ENCODE data around the gene PDE6B.
"Not testable (repeated sequence)": the region's sequence is repeated elsewhere in the genome, so short reads cannot be mapped to it uniquely, and the experiment has no call there.

The PDE6B gene

GRCh38 chr4:658681-659667 lies 33.6 kb downstream of the PDE6B start:
- no peak for DNase-seq

GRCh38 chr4:659851-660250 lies 34.5 kb downstream of the PDE6B start:
- DNase-seq, result no peak

- DNase-seq, result no peak
These were observed 35.0 kb downstream of the PDE6B start for GRCh38 chr4:660401-660800.

- DNase-seq, result no peak
These were observed 35.9 kb downstream of the PDE6B start for GRCh38 chr4:661231-661630.

- DNase-seq, result no peak
These were observed 36.7 kb downstream of the PDE6B start for GRCh38 chr4:661881-662761.

- no peak for DNase-seq
These were observed 37.7 kb downstream of the PDE6B start for GRCh38 chr4:663046-663437.

GRCh38 chr4:663438-664428 lies 38.4 kb downstream of the PDE6B start:
- peak; percentile 75 for DNase-seq

GRCh38 chr4:664713-665231 lies 39.4 kb downstream of the PDE6B start:
- no peak for DNase-seq

- no peak for DNase-seq
These were observed 40.0 kb downstream of the PDE6B start for GRCh38 chr4:665381-665750.

- no peak for DNase-seq
These were observed 40.5 kb downstream of the PDE6B start for GRCh38 chr4:665751-666435.

GRCh38 chr4:666436-666810 lies 41.0 kb downstream of the PDE6B start:
- no peak for DNase-seq

GRCh38 chr4:666822-667544 lies 41.6 kb downstream of the PDE6B start:
- DNase-seq, result no peak

- DNase-seq, result no peak
These were observed 42.2 kb downstream of the PDE6B start for GRCh38 chr4:667545-667925.

- not testable (repeated sequence) for DNase-seq
These were observed 42.8 kb downstream of the PDE6B start for GRCh38 chr4:668219-668618.

GRCh38 chr4:669806-670559 lies 44.6 kb downstream of the PDE6B start:
- not testable (repeated sequence) for DNase-seq

- no peak for DNase-seq
These were observed 46.4 kb downstream of the PDE6B start for GRCh38 chr4:671769-672168.

- no peak for DNase-seq
These were observed 48.1 kb downstream of the PDE6B start for GRCh38 chr4:673349-674091.

GRCh38 chr4:674172-675035 lies 49.0 kb downstream of the PDE6B start, which contains the start of the genes ATP5ME and MYL5:
Gene ATP5ME, minus strand, starts transcription at chr4:674276. Its CDS starts 29 bp downstream, at chr4:674247.
Gene MYL5, plus strand, starts transcription at chr4:674542. Its CDS starts 3,485 bp downstream, at chr4:678027.
- DNase-seq, result peak; percentile 99

Data from activated CD4-positive, CD25-positive, alpha-beta regulatory T cell treated with anti-CD3 and anti-CD28 coated beads, Interleukin-2, amount 50 U/mL, for 72 hours (primary cell).